ENCODE data around the gene PIP5K1A. TPM values are rescaled to one million over a fixed set of nuclear protein-coding genes. Genes with fewer than 3 reads are reported as not detected.
"Not testable (repeated sequence)": the region's sequence is repeated elsewhere in the genome, so short reads cannot be mapped to it uniquely, and the experiment has no call there.

Gene PIP5K1A
- total RNA-seq, 2 donors from 2014 or later, result 77.5 to 80.3 TPM

GRCh38 chr1:151175041-151175741 is 23.2 kb upstream of the PIP5K1A start:
- no peaks in the 10 kb centered on the region for H3K4me1 Mint-ChIP-seq (ENCODE audit: low read depth)
- H3K27ac Mint-ChIP-seq, result peak overlapping the region; percentile 40
- no peaks in the 10 kb centered on the region for H3K27me3 Mint-ChIP-seq (ENCODE audit: low read depth)
- H3K9me3 Mint-ChIP-seq, result no peaks in the 10 kb centered on the region
- H3K36me3 Mint-ChIP-seq (ENCODE audit: insufficient read depth in 2 of 2), result peaks cover 8 to 17% of the 10 kb centered on the region in 2 donors
- H3K4me3 Mint-ChIP-seq, result no peak overlapping the region
- DNase-seq (no peak), ATAC-seq (replicated peaks in 1 of 2) (no peak)

GRCh38 chr1:151175863-151176262 is 22.5 kb upstream of the PIP5K1A start, which contains the start of gene TMOD4:
TMOD4 (minus strand) TSS chr1:151175981; CDS start chr1:151174875, 1,106 bp downstream.
- Mint-ChIP-seq H3K36me3 (ENCODE audit: insufficient read depth in 2 of 2) (peaks cover 11 to 21% of the 10 kb centered on the region in 2 donors), H3K27me3 (ENCODE audit: low read depth) (no peaks in the 10 kb centered on the region), H3K27ac (peak within 1 kb of the TSS; percentile 62), H3K9me3 (no peaks in the 10 kb centered on the region), H3K4me1 (ENCODE audit: low read depth) (no peaks in the 10 kb centered on the region), H3K4me3 (no peak within 1 kb of the TSS)
- ATAC-seq (replicated peaks in 1 of 2) (peak; percentile 41 to 52), DNase-seq (no peak)

GRCh38 chr1:151176514-151177045 is 21.8 kb upstream of the PIP5K1A start:
- no peak for ATAC-seq (replicated peaks in 1 of 2)
- Mint-ChIP-seq H3K9me3 (no peaks in the 10 kb centered on the region), H3K27ac (peak overlapping the region; percentile 62), H3K27me3 (ENCODE audit: low read depth) (no peaks in the 10 kb centered on the region), H3K36me3 (ENCODE audit: insufficient read depth in 2 of 2) (peaks cover 13 to 27% of the 10 kb centered on the region in 2 donors), H3K4me1 (ENCODE audit: low read depth) (no peaks in the 10 kb centered on the region), H3K4me3 (no peak overlapping the region)
- DNase-seq, result no peak

- Mint-ChIP-seq H3K4me3 (no peak overlapping the region), H3K36me3 (ENCODE audit: insufficient read depth in 2 of 2) (peaks cover 14 to 34% of the 10 kb centered on the region in 2 donors)
These were observed 14.1 kb upstream of the PIP5K1A start for GRCh38 chr1:151184211-151184610.

GRCh38 chr1:151187205-151187604 is 11.1 kb upstream of the PIP5K1A start:
- Mint-ChIP-seq H3K4me3 (no peak overlapping the region), H3K36me3 (ENCODE audit: insufficient read depth in 2 of 2) (peaks cover 12 to 28% of the 10 kb centered on the region in 2 donors), H3K4me1 (ENCODE audit: low read depth) (peaks cover 30% of the 10 kb centered on the region), H3K27ac (no peak overlapping the region), H3K9me3 (no peaks in the 10 kb centered on the region), H3K27me3 (ENCODE audit: low read depth) (no peaks in the 10 kb centered on the region)
- DNase-seq (no peak), ATAC-seq (replicated peaks in 1 of 2) (no peak)

More at GRCh38 chr1:151184211-151184610, 14.1 kb upstream of the PIP5K1A start:
- DNase-seq, result no peak
- no peak for ATAC-seq (replicated peaks in 1 of 2)
- Mint-ChIP-seq H3K27me3 (ENCODE audit: low read depth) (no peaks in the 10 kb centered on the region), H3K27ac (no peak overlapping the region), H3K4me1 (ENCODE audit: low read depth) (peaks cover 16% of the 10 kb centered on the region), H3K9me3 (no peaks in the 10 kb centered on the region)

GRCh38 chr1:151188667-151189066 is 9.7 kb upstream of the PIP5K1A start:
- not testable (repeated sequence) for DNase-seq; H3K27me3 Mint-ChIP-seq (ENCODE audit: low read depth); H3K9me3 Mint-ChIP-seq; ATAC-seq (replicated peaks in 1 of 2)
- Mint-ChIP-seq H3K4me3 (peak overlapping the region; percentile 99), H3K27ac (peak overlapping the region; percentile 51), H3K4me1 (ENCODE audit: low read depth) (peaks cover 30% of the 10 kb centered on the region), H3K36me3 (ENCODE audit: insufficient read depth in 2 of 2) (peaks cover 7 to 18% of the 10 kb centered on the region in 2 donors)

GRCh38 chr1:151189637-151190445 is 8.5 kb upstream of the PIP5K1A start, which contains the start of gene VPS72:
VPS72 (minus strand) TSS chr1:151190197; CDS start chr1:151190121, 76 bp downstream.
- H3K9me3 Mint-ChIP-seq, result no peaks in the 10 kb centered on the region
- H3K27ac Mint-ChIP-seq, result peak within 1 kb of the TSS; percentile 98
- H3K4me1 Mint-ChIP-seq (ENCODE audit: low read depth), result peaks cover 30% of the 10 kb centered on the region
- DNase-seq (peak; percentile 86 to 92), ATAC-seq (replicated peaks in 1 of 2) (peak; percentile 99)
- no peaks in the 10 kb centered on the region for H3K27me3 Mint-ChIP-seq (ENCODE audit: low read depth)
- peak within 1 kb of the TSS; percentile 99 for H3K4me3 Mint-ChIP-seq
- H3K36me3 Mint-ChIP-seq (ENCODE audit: insufficient read depth in 2 of 2), result peaks cover 3 to 13% of the 10 kb centered on the region in 2 donors

GRCh38 chr1:151192047-151192446 is 6.3 kb upstream of the PIP5K1A start:
- H3K4me1 Mint-ChIP-seq (ENCODE audit: low read depth), result peaks cover 36% of the 10 kb centered on the region
- no peak overlapping the region for H3K27ac Mint-ChIP-seq
- H3K36me3 Mint-ChIP-seq (ENCODE audit: insufficient read depth in 2 of 2), result peaks cover 3 to 6% of the 10 kb centered on the region in 2 donors
- H3K4me3 Mint-ChIP-seq, result peak overlapping the region in 1 of 2 donors; percentile 18
- no peaks in the 10 kb centered on the region for H3K9me3 Mint-ChIP-seq
- DNase-seq, result no peak
- ATAC-seq (replicated peaks in 1 of 2), result no peak
- no peaks in the 10 kb centered on the region for H3K27me3 Mint-ChIP-seq (ENCODE audit: low read depth)

- DNase-seq (no peak), ATAC-seq (replicated peaks in 1 of 2) (no peak)
- Mint-ChIP-seq H3K27ac (no peak overlapping the region), H3K4me1 (ENCODE audit: low read depth) (peaks cover 37% of the 10 kb centered on the region), H3K4me3 (no peak overlapping the region), H3K36me3 (ENCODE audit: insufficient read depth in 2 of 2) (peaks cover 5 to 8% of the 10 kb centered on the region in 2 donors), H3K27me3 (ENCODE audit: low read depth) (no peaks in the 10 kb centered on the region), H3K9me3 (no peaks in the 10 kb centered on the region)
These were observed 5.0 kb upstream of the PIP5K1A start for GRCh38 chr1:151193304-151193703.

GRCh38 chr1:151193856-151194255 is 4.5 kb upstream of the PIP5K1A start:
- ATAC-seq (replicated peaks in 1 of 2) (no peak), DNase-seq (no peak)
- Mint-ChIP-seq H3K4me3 (no peak overlapping the region), H3K36me3 (ENCODE audit: insufficient read depth in 2 of 2) (peaks cover 9 to 14% of the 10 kb centered on the region in 2 donors), H3K4me1 (ENCODE audit: low read depth) (peaks cover 35% of the 10 kb centered on the region), H3K27me3 (ENCODE audit: low read depth) (no peaks in the 10 kb centered on the region), H3K9me3 (no peaks in the 10 kb centered on the region), H3K27ac (no peak overlapping the region)

- H3K4me3 Mint-ChIP-seq; H3K9me3 Mint-ChIP-seq; ATAC-seq (replicated peaks in 1 of 2); H3K27ac Mint-ChIP-seq; DNase-seq; H3K27me3 Mint-ChIP-seq (ENCODE audit: low read depth): not testable (repeated sequence)
- peaks cover 40% of the 10 kb centered on the region for H3K4me1 Mint-ChIP-seq (ENCODE audit: low read depth)
- H3K36me3 Mint-ChIP-seq (ENCODE audit: insufficient read depth in 2 of 2), result peaks cover 13 to 19% of the 10 kb centered on the region in 2 donors
These were observed 3.3 kb upstream of the PIP5K1A start for GRCh38 chr1:151194894-151195594.

- peaks cover 15 to 21% of the 10 kb centered on the region in 2 donors for H3K36me3 Mint-ChIP-seq (ENCODE audit: insufficient read depth in 2 of 2)
- peak overlapping the region; percentile 85 for H3K27ac Mint-ChIP-seq
- H3K4me1 Mint-ChIP-seq (ENCODE audit: low read depth), result peaks cover 42% of the 10 kb centered on the region
- DNase-seq, result peak; percentile 51 to 63
- peak; percentile 25 to 30 for ATAC-seq (replicated peaks in 1 of 2)
- no peaks in the 10 kb centered on the region for H3K9me3 Mint-ChIP-seq
- peak overlapping the region; percentile 83 to 99 for H3K4me3 Mint-ChIP-seq
- H3K27me3 Mint-ChIP-seq (ENCODE audit: low read depth), result no peaks in the 10 kb centered on the region
These were observed 2.0 kb upstream of the PIP5K1A start for GRCh38 chr1:151196292-151196800.

All from activated T-cell treated with anti-CD3 and anti-CD28 coated beads, Interleukin-2, amount 50 U/mL, for 72 hours (primary cell).